Measurements from ENCODE around the gene NAA50.

DNA sequence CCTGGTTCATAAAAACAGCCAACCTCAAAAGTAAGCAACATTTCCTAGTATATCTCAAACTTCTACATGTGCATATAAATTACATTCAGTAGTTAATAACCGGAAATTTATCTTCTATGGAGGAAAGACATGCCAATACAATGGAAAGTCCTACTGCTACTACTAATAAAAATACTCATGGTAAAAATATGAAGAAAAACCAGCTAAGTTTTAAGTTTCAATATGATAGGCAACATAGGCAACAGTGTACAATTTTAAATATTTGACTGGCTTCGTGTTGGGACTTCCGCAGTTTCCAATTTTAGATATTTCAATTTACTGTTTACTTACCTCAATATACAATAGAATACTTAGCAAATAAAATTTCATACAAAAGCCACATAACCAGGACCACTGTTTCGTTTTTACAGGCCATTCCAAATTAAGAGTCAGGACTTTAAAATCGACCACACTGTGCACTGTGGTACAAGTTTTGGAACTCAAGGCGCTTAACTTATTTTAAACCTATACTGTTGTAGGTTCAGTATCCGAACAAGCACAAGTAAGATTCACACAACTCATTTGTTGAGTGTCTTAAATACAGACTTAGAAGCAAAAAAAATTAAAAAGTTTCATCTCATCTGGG is 2.9 kb downstream of the NAA50 start:
- TF ChIP-seq CTCF (conservative IDR thresholded peaks at IDR 0.05) (no peak), ZFX (IDR thresholded peaks at IDR 0.05) (no peak)

Measured in C4-2B (cell line).